Naive thymus-derived CD4-positive, alpha-beta T cell (primary cell): ENCODE data around the gene SLC25A22. TPM values are rescaled to one million over a fixed set of nuclear protein-coding genes. Genes with fewer than 3 reads are reported as not detected.

Experiments
- ATAC-seq: fragments of 150-1000 bp; cut with Tn5 transposase; 2 replicates; pipeline ENCODE4 v1.10.0; 2021; ENCODE audit warnings: mild to moderate bottlenecking, moderate library complexity
- CTCF ChIA-PET: fragments of 350-600 bp; sonication (Branson Sonifier 250); formaldehyde crosslinking; loops from one replicate; lab custom pipeline; 2021; ENCODE audit warnings: antibody characterized with exemption; lab: Charles Lee
- POLR2A ChIA-PET: fragments of 350-600 bp; sonication (Branson Sonifier 250); formaldehyde crosslinking; loops from one replicate; lab custom pipeline; 2021; ENCODE audit warnings: antibody characterized with exemption, inconsistent platforms; lab: Charles Lee
- DNase-seq, 9 donors: peaks; one replicate each; pipeline versions ENCODE4 v3.0.0 to v3.0.0-alpha.2; 2020 to 2022; ENCODE audit warnings: mixed read lengths in 1 of 9
- H3K27ac ChIP-seq: one replicate; pipeline ENCODE4 v1.7.0; 2013; ENCODE audit warnings: mild to moderate bottlenecking, low read depth, low read length, moderate library complexity
- H3K27me3 ChIP-seq, 2 donors: one replicate each; pipeline ENCODE4 v1.7.0; 2013; ENCODE audit warnings: low read length in 2 of 2, mild to moderate bottlenecking in 2 of 2, moderate library complexity in 2 of 2; ENCODE audit not compliant: control insufficient read depth in 2 of 2, insufficient read depth in 2 of 2
- H3K36me3 ChIP-seq, 3 experiments: 1 replicate in 2 of 3; 2 replicates in 1 of 3; pipeline ENCODE4 v1.7.0; 2013; ENCODE audit warnings: low read length in 3 of 3, mild to moderate bottlenecking in 3 of 3, moderate library complexity in 1 of 3; ENCODE audit not compliant: insufficient read depth in 3 of 3, control insufficient read depth in 2 of 3
- H3K4me1 ChIP-seq, 2 donors: one replicate each; pipeline ENCODE4 v1.7.0; 2013; ENCODE audit warnings: low read length in 2 of 2, mild to moderate bottlenecking in 2 of 2, moderate library complexity in 1 of 2; ENCODE audit not compliant: control insufficient read depth in 2 of 2, insufficient read depth in 2 of 2
- H3K4me3 ChIP-seq: 2 replicates; pipeline ENCODE4 v1.7.0; 2013; ENCODE audit warnings: mild to moderate bottlenecking, low read length
- H3K9me3 ChIP-seq, 3 experiments: 1 replicate in 2 of 3; 2 replicates in 1 of 3; pipeline ENCODE4 v1.7.0; 2013; ENCODE audit warnings: low read length in 3 of 3; ENCODE audit not compliant: control insufficient read depth in 2 of 3
- H3K27ac Mint-ChIP-seq, 9 donors: one replicate each; pipeline ENCODE4 v1.8.0; 2020 to 2022; ENCODE audit warnings: mixed read lengths in 9 of 9, mild to moderate bottlenecking in 8 of 9, moderate library complexity in 5 of 9, inconsistent platforms in 2 of 9
- H3K27me3 Mint-ChIP-seq, 5 donors: one replicate each; pipeline ENCODE4 v1.8.0; 2021 to 2022; ENCODE audit warnings: mixed read lengths in 5 of 5, mild to moderate bottlenecking in 1 of 5
- H3K36me3 Mint-ChIP-seq, 5 donors: one replicate each; pipeline ENCODE4 v1.8.0; 2020 to 2022; ENCODE audit warnings: mixed read lengths in 5 of 5, mild to moderate bottlenecking in 3 of 5, inconsistent platforms in 1 of 5
- H3K4me1 Mint-ChIP-seq, 7 donors: one replicate each; pipeline ENCODE4 v1.8.0; 2020 to 2022; ENCODE audit warnings: mixed read lengths in 7 of 7, mild to moderate bottlenecking in 3 of 7, inconsistent platforms in 1 of 7
- H3K4me3 Mint-ChIP-seq, 10 donors: one replicate each; pipeline ENCODE4 v1.8.0; 2020 to 2022; ENCODE audit warnings: mild to moderate bottlenecking in 10 of 10, mixed read lengths in 10 of 10, moderate library complexity in 6 of 10, inconsistent platforms in 2 of 10
- H3K9me3 Mint-ChIP-seq, 11 donors: one replicate each; pipeline ENCODE4 v1.8.0; 2020 to 2022; ENCODE audit warnings: mixed read lengths in 11 of 11, mild to moderate bottlenecking in 4 of 11, inconsistent platforms in 1 of 11, moderate library complexity in 1 of 11
- intact Hi-C, 2 donors: fragments of 100-400 bp; cut with micrococcal nuclease; formaldehyde crosslinking; loops; one replicate each; pipeline ENCODE4 v1.15.1; 2023
- polyA plus RNA-seq, 2 donors: library from polyadenylated mRNA; unstranded; fragments of 300-500 nt; fragmentation: Illumina TruSeq; gene quantifications; one replicate each; pipeline ENCODE4 v1.2.3, GENCODE V29; 2021
- total RNA-seq, 6 experiments: library from RNA in 5 of 6; stranded (reverse) in 5 of 6; gene quantifications; 1 replicate in 5 of 6; 2 replicates in 1 of 6; pipeline ENCODE4 v1.2.3 and lab custom pipeline; 2021 to 2026

The SLC25A22 gene
- total and polyA plus RNA-seq, 7 experiments from 2014 or later = 6.4 to 58.4 (median 18.9) TPM

DNA sequence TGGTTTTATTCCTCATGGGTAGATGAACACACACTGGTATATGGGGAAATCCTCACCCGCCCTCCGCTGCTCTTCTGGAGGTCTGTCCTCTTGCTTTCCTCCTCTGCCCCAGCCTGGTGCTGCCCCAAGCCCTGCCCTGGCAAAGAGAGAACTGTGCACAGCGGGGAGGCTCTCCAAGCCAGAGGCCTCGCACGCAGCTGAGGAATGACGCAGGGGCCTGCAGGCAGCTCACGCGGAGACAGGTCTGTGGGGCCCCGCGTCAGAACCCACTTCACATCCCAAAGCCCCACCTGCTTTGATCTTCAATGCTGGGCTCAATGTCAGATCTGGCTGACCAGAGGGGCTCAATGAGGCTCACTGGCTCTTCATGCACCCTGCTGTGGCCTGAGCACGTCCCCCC is 30.8 kb downstream of the SLC25A22 start:
- DNase-seq = no peak
- Histone ChIP-seq H3K27ac (no peak overlapping the region), H3K4me1 (no peaks in the 10 kb centered on the region), H3K4me3 (no peak overlapping the region), H3K36me3 (peaks cover 0 to 61% (median 7%) of the 10 kb centered on the region in 3 experiments), H3K27me3 (no peaks in the 10 kb centered on the region), H3K9me3 (no peaks in the 10 kb centered on the region)
- intact Hi-C loops = no loop called here
- Mint-ChIP-seq H3K27ac (peak overlapping the region in 1 of 9 donors; percentile 8), H3K27me3 (no peaks in the 10 kb centered on the region), H3K4me1 (peaks cover 0 to 5% (median 0%) of the 10 kb centered on the region in 7 donors), H3K9me3 (no peaks in the 10 kb centered on the region), H3K4me3 (no peak overlapping the region), H3K36me3 (peaks cover 0 to 7% (median 0%) of the 10 kb centered on the region in 5 donors)
- ChIA-PET POLR2A (no interaction called here), CTCF (no interaction called here)
- no peak for ATAC-seq

GRCh38 chr11:766936-767210 is 31.2 kb downstream of the SLC25A22 start:
- Histone ChIP-seq H3K4me1 (no peaks in the 10 kb centered on the region), H3K36me3 (peaks cover 0 to 63% (median 7%) of the 10 kb centered on the region in 3 experiments), H3K27ac (no peak overlapping the region), H3K9me3 (no peaks in the 10 kb centered on the region), H3K27me3 (no peaks in the 10 kb centered on the region), H3K4me3 (no peak overlapping the region)
- H3K9me3 Mint-ChIP-seq = no peaks in the 10 kb centered on the region
- no peak overlapping the region for H3K4me3 Mint-ChIP-seq
- ATAC-seq (no peak), DNase-seq (no peak)
- peaks cover 0 to 8% (median 0%) of the 10 kb centered on the region in 5 donors for H3K36me3 Mint-ChIP-seq
- no peaks in the 10 kb centered on the region for H3K27me3 Mint-ChIP-seq
- H3K4me1 Mint-ChIP-seq = peaks cover 0 to 6% (median 0%) of the 10 kb centered on the region in 7 donors
- ChIA-PET POLR2A (no interaction called here), CTCF (interaction anchor here (0.6 to 1.6 kb wide), 2 partner anchors 21 to 36 kb away, joined by 4 to 5 read pairs; no protein-coding TSS in a partner anchor)
- peak overlapping the region in 1 of 9 donors; percentile 42 for H3K27ac Mint-ChIP-seq
- intact Hi-C loops = no loop called here

DNA sequence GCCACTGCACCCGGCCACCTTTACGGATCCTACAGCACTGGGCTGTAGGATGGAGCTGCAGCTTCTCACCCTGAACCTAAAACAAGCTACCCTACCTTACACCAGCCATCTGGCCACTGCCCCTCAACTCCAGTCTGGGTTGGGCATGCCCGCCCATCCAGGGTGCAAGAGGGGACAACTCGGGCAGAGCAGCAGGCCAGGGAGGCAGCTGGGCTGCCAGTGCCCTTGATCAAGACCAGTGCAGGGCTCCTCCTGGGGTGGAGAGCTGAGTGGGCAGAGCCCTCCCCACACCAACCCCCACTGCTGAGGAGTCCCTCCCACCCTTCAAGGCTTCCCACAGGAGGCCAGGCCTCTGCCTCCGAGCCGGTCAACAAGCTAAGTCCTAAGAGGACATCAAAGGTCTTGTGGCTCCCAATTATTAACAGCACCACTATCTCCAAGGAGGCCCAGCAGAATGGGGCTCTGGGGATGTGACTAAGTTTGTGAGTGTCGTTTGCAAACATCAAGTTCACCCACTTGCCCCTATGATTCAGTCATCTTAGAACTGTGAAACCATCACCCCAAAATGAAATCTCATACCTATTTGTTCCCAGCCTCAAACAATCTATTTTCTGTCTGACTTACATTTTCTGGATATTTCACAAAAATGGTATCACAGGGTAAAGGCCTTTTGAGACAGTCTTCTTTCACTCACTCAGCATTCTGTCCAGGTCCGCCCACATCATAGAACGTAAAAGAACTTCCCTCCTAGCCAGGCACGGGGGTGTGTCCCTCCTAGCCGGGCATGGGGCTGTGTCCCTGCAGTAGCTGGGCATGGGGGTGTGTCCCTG is 31.8 kb downstream of the SLC25A22 start:
- CTCF ChIA-PET = interaction anchor here (0.5 to 1.6 kb wide), 6 partner anchors 18 to 110 kb away, joined by 3 to 5 read pairs (median 4); partner anchors contain the start of gene TALDO1
- H3K4me1 Mint-ChIP-seq = peaks cover 0 to 6% (median 0%) of the 10 kb centered on the region in 7 donors

DNA sequence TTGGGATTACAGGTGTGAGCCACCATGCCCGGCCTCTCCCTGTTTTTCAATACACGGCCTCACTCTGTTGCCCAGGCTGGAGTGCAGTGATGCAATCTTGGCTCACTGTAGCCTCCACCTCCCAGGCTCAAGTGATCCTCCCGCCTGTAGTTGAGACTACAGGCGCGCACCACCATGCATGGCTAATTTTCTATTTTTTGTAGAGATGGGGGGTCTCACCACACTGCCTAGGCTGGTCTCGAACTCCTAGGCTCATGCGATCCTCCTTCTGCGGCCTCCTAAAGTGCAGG is 32.3 kb downstream of the SLC25A22 start:
- Mint-ChIP-seq H3K27me3 (no peaks in the 10 kb centered on the region), H3K4me1 (peaks cover 0 to 6% (median 0%) of the 10 kb centered on the region in 7 donors), H3K4me3 (no peak overlapping the region), H3K9me3 (no peaks in the 10 kb centered on the region), H3K27ac (peak overlapping the region in 2 of 9 donors; percentile 70 to 85), H3K36me3 (peaks cover 0 to 14% (median 0%) of the 10 kb centered on the region in 5 donors)
- ATAC-seq = no peak
- CTCF ChIA-PET = interaction anchor here (0.5 to 1.7 kb wide), 6 partner anchors 17 to 110 kb away, joined by 3 to 5 read pairs (median 4); partner anchors contain the start of gene TALDO1
- H3K4me3 ChIP-seq = no peak overlapping the region
- H3K27ac ChIP-seq = no peak overlapping the region
- no peaks in the 10 kb centered on the region for H3K9me3 ChIP-seq
- intact Hi-C loops = loop anchor here (1.0 to 2.0 kb wide), 7 partner anchors 19 to 210 kb away; partner anchors contain the start of gene TALDO1 (in 1 of the 2)
- peaks cover 0 to 62% (median 7%) of the 10 kb centered on the region in 3 experiments for H3K36me3 ChIP-seq
- H3K27me3 ChIP-seq = no peaks in the 10 kb centered on the region
- POLR2A ChIA-PET = no interaction called here
- no peak for DNase-seq
- no peaks in the 10 kb centered on the region for H3K4me1 ChIP-seq

More for the DNA sequence above, 31.8 kb downstream of the SLC25A22 start:
- Histone ChIP-seq H3K27me3 (no peaks in the 10 kb centered on the region), H3K4me3 (no peak overlapping the region), H3K36me3 (peaks cover 0 to 62% (median 7%) of the 10 kb centered on the region in 3 experiments), H3K27ac (peak overlapping the region; percentile 20), H3K9me3 (no peaks in the 10 kb centered on the region), H3K4me1 (no peaks in the 10 kb centered on the region)
- no peaks in the 10 kb centered on the region for H3K9me3 Mint-ChIP-seq
- POLR2A ChIA-PET = no interaction called here
- peaks cover 0 to 12% (median 0%) of the 10 kb centered on the region in 5 donors for H3K36me3 Mint-ChIP-seq
- no peaks in the 10 kb centered on the region for H3K27me3 Mint-ChIP-seq
- no peak overlapping the region for H3K4me3 Mint-ChIP-seq
- no peak for ATAC-seq
- H3K27ac Mint-ChIP-seq = peak overlapping the region in 1 of 9 donors; percentile 42
- DNase-seq = no peak
- intact Hi-C loops = no loop called here

DNA sequence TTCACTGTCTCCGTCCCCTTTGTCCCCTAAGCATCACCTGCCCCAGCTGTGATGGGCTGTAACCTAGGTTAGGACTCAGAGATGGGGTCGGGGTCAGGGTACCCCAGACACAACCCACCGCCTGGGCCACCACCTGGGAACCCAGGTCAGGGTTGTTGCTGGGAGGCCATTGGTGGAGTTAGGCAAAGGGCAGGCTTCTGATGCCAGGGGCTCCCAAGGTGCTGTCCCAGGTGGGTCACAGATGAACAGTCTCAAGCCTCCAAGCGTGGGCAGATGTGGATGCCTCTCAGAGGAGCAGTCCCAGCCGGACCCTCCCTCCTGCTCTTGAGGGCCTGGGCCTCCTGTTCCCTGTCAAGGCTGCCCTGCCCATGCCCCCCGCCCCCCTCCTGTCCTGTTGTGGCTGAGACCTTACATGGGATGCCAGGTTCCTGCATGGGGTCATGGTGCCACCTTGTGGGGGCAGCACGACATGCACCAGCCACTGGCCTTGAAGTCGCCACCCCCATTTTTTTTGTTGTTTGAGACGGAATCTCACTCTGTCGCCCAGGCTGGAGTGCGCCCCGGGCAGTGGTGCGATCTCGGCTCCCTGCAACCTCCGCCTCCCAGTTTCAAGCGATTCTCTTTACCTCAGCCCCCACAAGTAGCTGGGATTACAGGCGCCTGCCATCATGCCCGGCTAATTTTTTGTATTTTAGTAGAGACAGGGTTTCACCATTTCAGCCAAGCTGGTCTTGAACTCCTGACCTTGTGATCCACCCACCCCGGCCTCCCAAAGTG is 32.9 kb downstream of the SLC25A22 start:
- Mint-ChIP-seq H3K27ac (peak overlapping the region in 5 of 9 donors; percentile 40 to 85 (median 64)), H3K36me3 (peaks cover 0 to 15% (median 0%) of the 10 kb centered on the region in 5 donors), H3K27me3 (no peaks in the 10 kb centered on the region), H3K9me3 (no peaks in the 10 kb centered on the region), H3K4me1 (peaks cover 0 to 7% (median 0%) of the 10 kb centered on the region in 7 donors), H3K4me3 (no peak overlapping the region)
- intact Hi-C loops = loop anchor here (1.0 to 2.0 kb wide), 7 partner anchors 18 to 210 kb away; partner anchors contain the start of gene TALDO1 (in 1 of the 2)
- Histone ChIP-seq H3K4me3 (no peak overlapping the region), H3K36me3 (peaks cover 0 to 61% (median 8%) of the 10 kb centered on the region in 3 experiments), H3K27ac (no peak overlapping the region), H3K9me3 (no peaks in the 10 kb centered on the region), H3K27me3 (no peaks in the 10 kb centered on the region), H3K4me1 (no peaks in the 10 kb centered on the region)
- ChIA-PET CTCF (interaction anchor here (0.5 to 1.9 kb wide), 7 partner anchors 17 to 109 kb away, joined by 3 to 8 read pairs (median 4); partner anchors contain the start of gene TALDO1), POLR2A (no interaction called here)
- peak; percentile 47 to 74 (median 68) for DNase-seq
- peak; percentile 92 for ATAC-seq

GRCh38 chr11:764322-765024 is 33.6 kb downstream of the SLC25A22 start:
- Mint-ChIP-seq H3K27ac (peak overlapping the region in 1 of 9 donors; percentile 43), H3K4me1 (peaks cover 0 to 8% (median 0%) of the 10 kb centered on the region in 7 donors), H3K36me3 (peaks cover 0 to 16% (median 0%) of the 10 kb centered on the region in 5 donors), H3K27me3 (no peaks in the 10 kb centered on the region), H3K4me3 (no peak overlapping the region), H3K9me3 (no peaks in the 10 kb centered on the region)
- Histone ChIP-seq H3K4me1 (no peaks in the 10 kb centered on the region), H3K4me3 (no peak overlapping the region), H3K27me3 (no peaks in the 10 kb centered on the region), H3K27ac (no peak overlapping the region), H3K36me3 (peaks cover 0 to 63% (median 12%) of the 10 kb centered on the region in 3 experiments), H3K9me3 (no peaks in the 10 kb centered on the region)
- ATAC-seq (no peak), DNase-seq (no peak)
- ChIA-PET POLR2A (interaction anchor here (0.6 to 1.2 kb wide), 2 partner anchors 208 to 337 kb away, joined by 3 to 4 read pairs; no protein-coding TSS in a partner anchor), CTCF (interaction anchor here (1.7 to 1.9 kb wide), 3 partner anchors 12 to 38 kb away, joined by 5 to 8 read pairs (median 6); partner anchors contain the start of gene TALDO1)
- intact Hi-C loops = loop anchor here (1.0 to 2.0 kb wide), 7 partner anchors 18 to 209 kb away; partner anchors contain the start of gene TALDO1 (in 1 of the 2)
